GM12878 (cell line): ENCODE measurements around the gene KDM1B. TPM values are rescaled to one million over a fixed set of nuclear protein-coding genes. Genes with fewer than 3 reads are reported as not detected.

Experiments used
- ATAC-seq: fragments of 200-7000 bp; cut with Tn5 transposase; 3 replicates; pipeline ENCODE4 v1.9.1; 2020; ENCODE audit warnings: mild to moderate bottlenecking, moderate library complexity
- Bru-seq: library from RNA; stranded (reverse); fragments of 400-500 nt; gene quantifications from one replicate; lab custom pipeline; 2021; lab: Mats Ljungman, UMichigan
- BruChase-seq, 2 experiments: library from RNA; stranded (reverse); fragments of 400-500 nt; gene quantifications; one replicate each; lab custom pipeline; 2021; lab: Mats Ljungman, UMichigan
- BruUV-seq: library from RNA; stranded (reverse); fragments of 400-500 nt; replicated peaks from 2 replicates; lab custom pipeline; 2021; lab: Mats Ljungman, UMichigan
- CTCF ChIA-PET: fragments of 300-600 bp; sonication (Branson Sonifier 250); formaldehyde crosslinking; extraction: SDS; loops from one replicate; lab custom pipeline; 2021; ENCODE audit warnings: inconsistent platforms; lab: Yijun Ruan, JAX
- POLR2A ChIA-PET: fragments of 350-600 bp; formaldehyde crosslinking; extraction: SDS; loops from one replicate; lab custom pipeline; 2021; ENCODE audit warnings: inconsistent platforms; lab: Charles Lee
- RAD21 ChIA-PET: fragments of 300-600 bp; sonication (Branson Sonifier 250); formaldehyde crosslinking; loops from one replicate; lab custom pipeline; 2023; ENCODE audit warnings: antibody characterized with exemption; ENCODE audit not compliant: unreplicated experiment; lab: Charles Lee
- SMC1A ChIA-PET: fragments of 300-600 bp; sonication (Branson Sonifier 250); formaldehyde crosslinking; loops from one replicate; lab custom pipeline; 2023; ENCODE audit not compliant: unreplicated experiment, uncharacterized antibody; lab: Charles Lee
- DNase-seq: peaks from one replicate; pipeline ENCODE4 v3.0.0-alpha.2; 2011; ENCODE audit warnings: low read depth, low spot score
- FAIRE-seq: peaks from 3 replicates; lab custom pipeline; 2011; peaks lifted over from hg19 to GRCh38; lab: Jason Lieb, UNC
- H2AFZ ChIP-seq: 2 replicates; pipeline ENCODE4 v1.6.0; 2011; ENCODE audit warnings: low read depth, low read length, control low read depth; ENCODE audit not compliant: control insufficient read depth
- H3K27ac ChIP-seq: 2 replicates; pipeline ENCODE4 v1.5.1; 2011; ENCODE audit warnings: control low read depth; ENCODE audit not compliant: control insufficient read depth, insufficient read depth
- H3K27me3 ChIP-seq, 2 experiments: replicated peaks in 1 of 2; 2 replicates each; pipeline versions ENCODE4 v1.6.0 to v1.6.1; 2011; ENCODE audit warnings: low read length in 1 of 2; ENCODE audit not compliant: control insufficient read depth in 2 of 2, insufficient read depth in 2 of 2
- H3K36me3 ChIP-seq, 2 experiments: 2 replicates each; pipeline ENCODE4 v1.5.1; 2011; ENCODE audit warnings: low read length in 1 of 2; ENCODE audit not compliant: control insufficient read depth in 2 of 2, insufficient read depth in 2 of 2
- H3K4me1 ChIP-seq: 2 replicates; pipeline ENCODE4 v1.6.1; 2011; ENCODE audit warnings: mild to moderate bottlenecking, low read length, moderate library complexity, mixed read lengths; ENCODE audit not compliant: control insufficient read depth, insufficient read depth
- H3K4me2 ChIP-seq: 2 replicates; pipeline ENCODE4 v1.6.0; 2011; ENCODE audit warnings: control low read depth; ENCODE audit not compliant: control insufficient read depth, insufficient read depth
- H3K4me3 ChIP-seq: fragments of 200-600 bp; sonication (generic); 2 replicates; pipeline ENCODE4 v1.5.1; 2016
- H3K79me2 ChIP-seq: 2 replicates; pipeline ENCODE4 v1.6.0; 2011; ENCODE audit warnings: low read length; ENCODE audit not compliant: control insufficient read depth, insufficient read depth
- H3K9ac ChIP-seq: 2 replicates; pipeline ENCODE4 v1.8.0; 2011; ENCODE audit warnings: low read length, control low read depth, mixed read lengths; ENCODE audit not compliant: control insufficient read depth, insufficient read depth
- H3K9me3 ChIP-seq: replicated peaks from 3 replicates; pipeline ENCODE4 v1.5.1; 2011; ENCODE audit warnings: mild to moderate bottlenecking, low read length; ENCODE audit not compliant: control insufficient read depth, insufficient read depth
- H4K20me1 ChIP-seq: 2 replicates; pipeline ENCODE4 v1.6.0; 2011; ENCODE audit not compliant: control insufficient read depth, insufficient read depth
- E2F8 ChIP-seq: fragments of 450-650 bp; IDR thresholded peaks from 2 replicates; pipeline ENCODE4 v1.6.1; 2018; ENCODE audit warnings: mild to moderate bottlenecking, low read depth, moderate library complexity; ENCODE audit not compliant: partially characterized antibody
- NBN ChIP-seq: fragments of 450-650 bp; IDR thresholded peaks from 2 replicates; pipeline ENCODE4 v1.6.1; 2016
- RUNX3 ChIP-seq: IDR thresholded peaks from 2 replicates; pipeline ENCODE4 v1.6.1; 2012; ENCODE audit warnings: low read length, inconsistent platforms
- SMC3 ChIP-seq: IDR thresholded peaks from 2 replicates; pipeline ENCODE4 v1.6.1; 2011; ENCODE audit warnings: low read length, improper control_type of control experiment, borderline replicate concordance
- SREBF1 ChIP-seq: IDR thresholded peaks from 2 replicates; pipeline ENCODE4 v1.6.1; 2012; ENCODE audit warnings: mild to moderate bottlenecking, low read length
- ZBTB4 ChIP-seq: fragments of 450-650 bp; formaldehyde crosslinking; IDR thresholded peaks from 2 replicates; pipeline ENCODE4 v1.4.0; 2022; ENCODE audit warnings: mild to moderate bottlenecking, moderate library complexity
- WGBS: methylation state at CpG from one replicate; pipeline ENCODE4 v1.1.6; 2016; ENCODE audit warnings: low lambda C conversion rate; ENCODE audit not compliant: insufficient replicate concordance, insufficient coverage; ENCODE audit errors: missing lambda C conversion rate; 5-methylcytosine and 5-hydroxymethylcytosine counted together
- in situ Hi-C: fragments of 300-500 bp; cut with MboI; formaldehyde crosslinking; loops from 9 replicates; pipeline ENCODE4 v1.14.3; 2018; ENCODE audit warnings: mixed read lengths
- intact Hi-C: fragments of 100-400 bp; cut with micrococcal nuclease; formaldehyde crosslinking; loops from one replicate; pipeline ENCODE4 v1.14.2; 2022; ENCODE audit not compliant: unreplicated experiment
- long read RNA-seq, 2 experiments: library from polyadenylated mRNA; unstranded; transcript quantifications; one replicate each; pipeline ENCODE4 v2.0.0, GENCODE V29; 2019 to 2020
- polyA minus RNA-seq, 3 experiments: library from RNA; depleted of rRNA, polyadenylated mRNA; stranded (reverse); fragments of >200 nt; gene quantifications; 2 replicates each; pipeline ENCODE4 v1.2.3, GENCODE V29; 2011
- polyA plus RNA-seq, 11 experiments: library from polyadenylated mRNA; depleted of rRNA in 4 of 11; unstranded in 6 of 11; stranded (reverse) in 5 of 11; fragments of >200 nt; fragmentation: Nextera tagmentation in 4 of 11; fragmentation: Illumina TruSeq in 1 of 11; extraction: Ambion mirVana in 4 of 11; extraction: Trizol in 1 of 11; gene quantifications; 1 replicate in 1 of 11; 2 replicates in 10 of 11; pipeline versions ENCODE4 v1.2.1 to v1.2.3, GENCODE V29; 2011 to 2016; ENCODE audit warnings: inconsistent platforms in 2 of 11, missing spikeins in 2 of 11, low read depth in 1 of 11
- total RNA-seq, 4 experiments: library from RNA; depleted of rRNA in 3 of 4; stranded (reverse); fragments of >200 nt in 3 of 4; fragmentation: Illumina TruSeq in 1 of 4; extraction: Trizol in 1 of 4; gene quantifications; 2 replicates each; pipeline versions ENCODE4 v1.2.1 to v1.2.3, GENCODE V29; 2013 to 2021
- TF ChIP-seq, protein P1 (sequence below), 3 experiments: IDR thresholded peaks in 2 of 3; conservative IDR thresholded peaks in 1 of 3; 2 replicates each; pipeline ENCODE4 v1.5.1; 2011; ENCODE audit warnings: low read depth in 3 of 3, low read length in 3 of 3, mild to moderate bottlenecking in 3 of 3, control low read depth in 2 of 3, moderate library complexity in 2 of 3, inconsistent platforms in 1 of 3, mixed read lengths in 1 of 3; ENCODE audit not compliant: control insufficient read depth in 2 of 3, insufficient read depth in 1 of 3; ENCODE audit errors: extremely low read depth in 1 of 3

Gene KDM1B
- total RNA-seq (2013; cell fraction: nucleolus; rRNA removed), result 19.3 and 19.8 TPM in 2 replicates
- total RNA-seq (2014; rRNA removed) (9.5 and 11.0 TPM in 2 replicates), total RNA-seq (2014; rRNA removed; fragmentation: Illumina TruSeq; extraction: Trizol) (12.3 and 12.9 TPM in 2 replicates), total RNA-seq (2021) (16.2 and 20.0 TPM in 2 replicates), polyA plus RNA-seq (2011; rRNA removed) (22.5 and 25.2 TPM in 2 replicates), polyA plus RNA-seq (2014; fragmentation: Illumina TruSeq; extraction: Trizol) (14.6 and 18.0 TPM in 2 replicates), polyA plus RNA-seq (2014; fragmentation: Nextera tagmentation; extraction: Ambion mirVana) (1 to 10 TPM; 1.7 to 2.9 TPM), polyA plus RNA-seq (2014; rRNA removed) (11.2 and 13.6 TPM in 2 replicates), polyA plus RNA-seq (2016; fragmentation: Nextera tagmentation; extraction: Ambion mirVana) (10 to 100 TPM; 14.3 to 16.3 TPM), polyA minus RNA-seq (2011; rRNA and poly(A)+ RNA removed) (23.6 and 31.2 TPM in 2 replicates), Bru-seq, nascent RNA (percentile 65 among the genes with signal in this experiment), BruChase-seq, experiment 1, labeled RNA remaining after a 6-hour chase (percentile 70 among the genes with signal in this experiment), BruChase-seq, experiment 2, labeled RNA remaining after a 2-hour chase (percentile 66 among the genes with signal in this experiment)
- 5.4 TPM for polyA plus RNA-seq (2011; ENCODE audit: low read depth)
- polyA plus RNA-seq (2011; cell fraction: cytosol; rRNA removed), result 14.8 and 17.0 TPM in 2 replicates
- 10.1 and 10.2 TPM in 2 replicates for polyA plus RNA-seq (2011; cell fraction: nucleus; rRNA removed)
- 7.4 and 10.0 TPM in 2 replicates for polyA plus RNA-seq (2012)
- 11.0 and 12.4 TPM in 2 replicates for polyA minus RNA-seq (2011; cell fraction: cytosol; rRNA and poly(A)+ RNA removed)
- polyA minus RNA-seq (2011; cell fraction: nucleus; rRNA and poly(A)+ RNA removed), result 5.2 and 6.9 TPM in 2 replicates
- long read RNA-seq, experiment 1, partial matches to known transcripts, result 2 of 2 reads
- long read RNA-seq, experiment 1, other reads (novel, unspliced or antisense), result 0 of 2 reads
- long read RNA-seq, experiment 2, partial matches to known transcripts, result 1 of 7 reads
- long read RNA-seq, experiment 2, other reads (novel, unspliced or antisense), result 6 of 7 reads

- H2AFZ ChIP-seq, result peak within 1 kb of the TSS; percentile 94
- peak; percentile 86 for DNase-seq
- POLR2A ChIA-PET, result interaction anchor here (0.6 to 1.3 kb wide), 7 partner anchors 26 to 110 kb away, joined by 3 to 4 read pairs (median 4); no protein-coding TSS in a partner anchor
- H3K4me1 ChIP-seq, result peaks cover 9% of the 10 kb centered on the region
- H4K20me1 ChIP-seq, result no peaks in the 10 kb centered on the region
- H3K79me2 ChIP-seq, result peaks cover 6% of the 10 kb centered on the region
- SMC1A ChIA-PET, result interaction anchor here (1.1 to 1.9 kb wide), 4 partner anchors 10 to 105 kb away, joined by 3 to 7 read pairs (median 6); no protein-coding TSS in a partner anchor
- RAD21 ChIA-PET, result interaction anchor here (0.6 to 1.6 kb wide), 7 partner anchors 11 to 452 kb away, joined by 3 to 5 read pairs (median 3); partner anchors contain the start of gene DEK
- peak within 1 kb of the TSS; percentile 81 for H3K27ac ChIP-seq
- ATAC-seq, result peak; percentile 90
- TSS peak; percentile 63 for BruUV-seq
- CTCF ChIA-PET, result interaction anchor here (0.6 to 1.2 kb wide), 3 partner anchors 58 to 109 kb away, joined by 3 read pairs; partner anchors contain the start of gene DEK
- in situ Hi-C loops (no loop called here), intact Hi-C loops (loop anchor here (2.0 to 10.0 kb wide), 3 partner anchors 55 to 451 kb away; partner anchors contain the start of gene NUP153)
- 1% methylated on average over 40 of the region's 87 CpGs for WGBS
- no peaks in the 10 kb centered on the region for H3K27me3 ChIP-seq
- peak; percentile 88 for FAIRE-seq
- no peaks in the 10 kb centered on the region for H3K9me3 ChIP-seq
- peak within 1 kb of the TSS; percentile 81 for H3K9ac ChIP-seq
- H3K36me3 ChIP-seq, result no peaks in the 10 kb centered on the region
- H3K4me3 ChIP-seq, result peak within 1 kb of the TSS; percentile 85
- H3K4me2 ChIP-seq, result peak within 1 kb of the TSS; percentile 98
- TF ChIP-seq SREBF1, result no peak
- TF ChIP-seq E2F8, result no peak
- no peak for TF ChIP-seq ZBTB4 (CRISPR knock-in tag)
- no peak for TF ChIP-seq NBN
- no peak for TF ChIP-seq RUNX3
- TF ChIP-seq, protein P1, sequence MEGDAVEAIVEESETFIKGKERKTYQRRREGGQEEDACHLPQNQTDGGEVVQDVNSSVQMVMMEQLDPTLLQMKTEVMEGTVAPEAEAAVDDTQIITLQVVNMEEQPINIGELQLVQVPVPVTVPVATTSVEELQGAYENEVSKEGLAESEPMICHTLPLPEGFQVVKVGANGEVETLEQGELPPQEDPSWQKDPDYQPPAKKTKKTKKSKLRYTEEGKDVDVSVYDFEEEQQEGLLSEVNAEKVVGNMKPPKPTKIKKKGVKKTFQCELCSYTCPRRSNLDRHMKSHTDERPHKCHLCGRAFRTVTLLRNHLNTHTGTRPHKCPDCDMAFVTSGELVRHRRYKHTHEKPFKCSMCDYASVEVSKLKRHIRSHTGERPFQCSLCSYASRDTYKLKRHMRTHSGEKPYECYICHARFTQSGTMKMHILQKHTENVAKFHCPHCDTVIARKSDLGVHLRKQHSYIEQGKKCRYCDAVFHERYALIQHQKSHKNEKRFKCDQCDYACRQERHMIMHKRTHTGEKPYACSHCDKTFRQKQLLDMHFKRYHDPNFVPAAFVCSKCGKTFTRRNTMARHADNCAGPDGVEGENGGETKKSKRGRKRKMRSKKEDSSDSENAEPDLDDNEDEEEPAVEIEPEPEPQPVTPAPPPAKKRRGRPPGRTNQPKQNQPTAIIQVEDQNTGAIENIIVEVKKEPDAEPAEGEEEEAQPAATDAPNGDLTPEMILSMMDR (IDR thresholded peaks at IDR 0.05 in 2 of 3, conservative IDR thresholded peaks at IDR 0.05 in 1 of 3; ENCODE audit: control insufficient read depth in 2 of 3, extremely low read depth in 1 of 3, insufficient read depth in 1 of 3, low read depth in 3 of 3, low read length in 3 of 3), result no peak
- no peak for TF ChIP-seq SMC3
Measured at GRCh38 chr6:18155150-18155863, at the start of gene KDM1B. TSS of gene KDM1B (plus strand) at chr6:18155422. CDS start at chr6:18159896, 4,474 bp downstream.
